ENCODE data around the gene AATF. TPM values are rescaled to one million over a fixed set of nuclear protein-coding genes. Genes with fewer than 3 reads are reported as not detected.
A peak's percentile ranks its signal among the peaks of the same experiment; 100 is the strongest.

AATF gene
- total RNA-seq, 4 donors from 2014 or later: 26.4 to 54.8 (median 32.4) TPM

GRCh38 chr17:37043201-37043600, 94.4 kb downstream of the AATF start:
- ATAC-seq (ENCODE audit: low FRiP score) (no peak), DNase-seq (ENCODE audit: low spot score) (no peak)
- TF ChIP-seq, protein P1, sequence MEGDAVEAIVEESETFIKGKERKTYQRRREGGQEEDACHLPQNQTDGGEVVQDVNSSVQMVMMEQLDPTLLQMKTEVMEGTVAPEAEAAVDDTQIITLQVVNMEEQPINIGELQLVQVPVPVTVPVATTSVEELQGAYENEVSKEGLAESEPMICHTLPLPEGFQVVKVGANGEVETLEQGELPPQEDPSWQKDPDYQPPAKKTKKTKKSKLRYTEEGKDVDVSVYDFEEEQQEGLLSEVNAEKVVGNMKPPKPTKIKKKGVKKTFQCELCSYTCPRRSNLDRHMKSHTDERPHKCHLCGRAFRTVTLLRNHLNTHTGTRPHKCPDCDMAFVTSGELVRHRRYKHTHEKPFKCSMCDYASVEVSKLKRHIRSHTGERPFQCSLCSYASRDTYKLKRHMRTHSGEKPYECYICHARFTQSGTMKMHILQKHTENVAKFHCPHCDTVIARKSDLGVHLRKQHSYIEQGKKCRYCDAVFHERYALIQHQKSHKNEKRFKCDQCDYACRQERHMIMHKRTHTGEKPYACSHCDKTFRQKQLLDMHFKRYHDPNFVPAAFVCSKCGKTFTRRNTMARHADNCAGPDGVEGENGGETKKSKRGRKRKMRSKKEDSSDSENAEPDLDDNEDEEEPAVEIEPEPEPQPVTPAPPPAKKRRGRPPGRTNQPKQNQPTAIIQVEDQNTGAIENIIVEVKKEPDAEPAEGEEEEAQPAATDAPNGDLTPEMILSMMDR (IDR thresholded peaks at IDR 0.05): no peak

- DNase-seq (ENCODE audit: low spot score) (no peak), ATAC-seq (ENCODE audit: low FRiP score) (no peak)
- TF ChIP-seq, protein P1 (IDR thresholded peaks at IDR 0.05): no peak
Observed at GRCh38 chr17:37045351-37045922, 96.7 kb downstream of the AATF start.

DNA sequence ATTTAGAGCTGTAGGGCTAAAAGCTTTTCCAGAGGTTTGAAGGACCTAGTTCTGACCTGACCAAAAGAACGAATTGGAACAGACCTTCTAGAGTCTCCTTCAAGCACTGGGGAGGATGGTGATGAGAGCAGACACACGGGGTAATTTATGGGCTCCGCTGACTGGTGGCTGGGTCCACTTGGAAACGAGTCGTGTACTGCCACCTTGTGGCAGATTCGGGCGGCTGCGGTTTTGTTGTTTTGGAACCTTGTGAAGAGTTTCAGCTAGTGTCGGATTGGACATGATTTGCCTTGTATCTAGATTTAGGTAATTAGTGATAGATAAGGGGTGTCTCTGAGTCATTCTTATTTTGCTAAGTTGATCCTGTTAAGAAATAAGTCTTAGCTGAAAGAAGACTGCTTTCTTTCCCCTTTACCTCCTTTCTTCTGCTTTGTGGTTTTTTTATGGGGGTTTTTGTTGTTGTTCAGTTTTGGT, 98.9 kb downstream of the AATF start:
- TF ChIP-seq, protein P1 (IDR thresholded peaks at IDR 0.05): peak in 1 of 3 donors; percentile 68
- ATAC-seq (ENCODE audit: low FRiP score) (peak; percentile 65), DNase-seq (ENCODE audit: low spot score) (peak; percentile 65)

GRCh38 chr17:37048811-37049210, 100.1 kb downstream of the AATF start:
- ATAC-seq (ENCODE audit: low FRiP score) (no peak), DNase-seq (ENCODE audit: low spot score) (no peak)
- TF ChIP-seq, protein P1 (IDR thresholded peaks at IDR 0.05): no peak

DNA sequence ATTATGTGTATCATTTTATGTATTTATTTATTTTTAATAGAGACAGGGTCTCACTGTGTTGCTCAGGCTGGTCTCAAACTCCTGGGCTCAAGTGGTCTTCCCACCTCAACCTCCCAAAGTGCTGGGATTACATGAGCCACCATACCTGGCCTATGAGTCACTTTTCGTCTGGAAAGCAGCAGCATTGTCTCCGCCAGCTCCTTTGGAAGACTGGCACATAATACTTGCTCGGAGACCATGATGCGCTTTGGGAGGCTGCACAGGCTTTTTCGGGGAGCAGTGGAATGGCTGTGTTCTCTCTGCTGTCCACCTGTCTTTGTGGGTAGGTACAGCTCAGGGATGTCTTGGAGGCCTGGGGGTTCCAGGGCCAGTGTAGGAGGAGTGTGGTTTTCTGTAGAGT, 102.2 kb downstream of the AATF start:
- ATAC-seq (ENCODE audit: low FRiP score) (no peak), DNase-seq (ENCODE audit: low spot score) (no peak)
- TF ChIP-seq, protein P1 (IDR thresholded peaks at IDR 0.05): no peak

- ATAC-seq (ENCODE audit: low FRiP score): no peak
- no peak for DNase-seq (ENCODE audit: low spot score)
- TF ChIP-seq, protein P1 (IDR thresholded peaks at IDR 0.05): no peak
Observed at GRCh38 chr17:37051381-37051780, 102.6 kb downstream of the AATF start.

- ATAC-seq (ENCODE audit: low FRiP score): no peak
- no peak for DNase-seq (ENCODE audit: low spot score)
- TF ChIP-seq, protein P1 (IDR thresholded peaks at IDR 0.05): no peak
Observed at GRCh38 chr17:37051833-37052232, 103.1 kb downstream of the AATF start.

Measured in omental fat pad (tissue), 4 donors.